ENCODE measurements around the gene HSPA12B.

HSPA12B gene

GRCh38 chr20:3759316-3759823 is 26.9 kb downstream of the HSPA12B start:
- Histone ChIP-seq H3K36me3 (ENCODE audit: control insufficient read depth, low read length) (peaks cover 19% of the 10 kb centered on the region), H3K27ac (ENCODE audit: low read depth, low read length) (no peak overlapping the region), H3K9me2 (replicated peaks; ENCODE audit: control insufficient read depth, low read length) (no peaks in the 10 kb centered on the region), H3K4me2 (ENCODE audit: low read length) (no peak overlapping the region), H3F3A (ENCODE audit: control insufficient read depth, insufficient read depth) (no peaks in the 10 kb centered on the region), H3K27me3 (ENCODE audit: control insufficient read depth, low read length) (no peaks in the 10 kb centered on the region), H3K79me2 (ENCODE audit: control insufficient read depth, low read length) (peaks cover 20% of the 10 kb centered on the region), H3K9me3 (ENCODE audit: control insufficient read depth, insufficient read depth, low read length) (no peaks in the 10 kb centered on the region), H4K20me1 (ENCODE audit: control insufficient read depth, insufficient read depth, low read depth, low read length) (no peaks in the 10 kb centered on the region), H3K4me3 (ENCODE audit: low read length) (no peak overlapping the region), H3K4me1 (ENCODE audit: control insufficient read depth, low read length) (no peaks in the 10 kb centered on the region)
- no peak for TF ChIP-seq EZH2phosphoT487 (IDR thresholded peaks at IDR 0.05; ENCODE audit: borderline replicate concordance, low read length)
- no peak for TF ChIP-seq CTCF (IDR thresholded peaks at IDR 0.05; ENCODE audit: low read depth, low read length, poor library complexity, severe bottlenecking)

- H3K4me3 ChIP-seq (ENCODE audit: low read length): no peak overlapping the region
- no peaks in the 10 kb centered on the region for H4K20me1 ChIP-seq (ENCODE audit: control insufficient read depth, insufficient read depth, low read depth, low read length)
- no peak overlapping the region for H3K4me2 ChIP-seq (ENCODE audit: low read length)
- no peaks in the 10 kb centered on the region for H3K9me2 ChIP-seq (replicated peaks; ENCODE audit: control insufficient read depth, low read length)
- no peak for TF ChIP-seq CTCF (IDR thresholded peaks at IDR 0.05; ENCODE audit: low read depth, low read length, poor library complexity, severe bottlenecking)
- no peak for TF ChIP-seq EZH2phosphoT487 (IDR thresholded peaks at IDR 0.05; ENCODE audit: borderline replicate concordance, low read length)
- H3K27ac ChIP-seq (ENCODE audit: low read depth, low read length): no peak overlapping the region
- no peaks in the 10 kb centered on the region for H3K27me3 ChIP-seq (ENCODE audit: control insufficient read depth, low read length)
- no peaks in the 10 kb centered on the region for H3F3A ChIP-seq (ENCODE audit: control insufficient read depth, insufficient read depth)
- no peaks in the 10 kb centered on the region for H3K9me3 ChIP-seq (ENCODE audit: control insufficient read depth, insufficient read depth, low read length)
- no peaks in the 10 kb centered on the region for H3K4me1 ChIP-seq (ENCODE audit: control insufficient read depth, low read length)
- H3K79me2 ChIP-seq (ENCODE audit: control insufficient read depth, low read length): peaks cover 25% of the 10 kb centered on the region
- H3K36me3 ChIP-seq (ENCODE audit: control insufficient read depth, low read length): peaks cover 19% of the 10 kb centered on the region
These were observed 27.4 kb downstream of the HSPA12B start for GRCh38 chr20:3759884-3760283.

- peaks cover 34% of the 10 kb centered on the region for H3K79me2 ChIP-seq (ENCODE audit: control insufficient read depth, low read length)
- H3K9me3 ChIP-seq (ENCODE audit: control insufficient read depth, insufficient read depth, low read length): no peaks in the 10 kb centered on the region
- H3K4me3 ChIP-seq (ENCODE audit: low read length): no peak overlapping the region
- no peak overlapping the region for H3K4me2 ChIP-seq (ENCODE audit: low read length)
- peaks cover 21% of the 10 kb centered on the region for H3K36me3 ChIP-seq (ENCODE audit: control insufficient read depth, low read length)
- no peak for TF ChIP-seq CTCF (IDR thresholded peaks at IDR 0.05; ENCODE audit: low read depth, low read length, poor library complexity, severe bottlenecking)
- no peak for TF ChIP-seq EZH2phosphoT487 (IDR thresholded peaks at IDR 0.05; ENCODE audit: borderline replicate concordance, low read length)
- no peak overlapping the region for H3K27ac ChIP-seq (ENCODE audit: low read depth, low read length)
- no peaks in the 10 kb centered on the region for H3F3A ChIP-seq (ENCODE audit: control insufficient read depth, insufficient read depth)
- H3K27me3 ChIP-seq (ENCODE audit: control insufficient read depth, low read length): no peaks in the 10 kb centered on the region
- H3K4me1 ChIP-seq (ENCODE audit: control insufficient read depth, low read length): peaks cover 8% of the 10 kb centered on the region
- H4K20me1 ChIP-seq (ENCODE audit: control insufficient read depth, insufficient read depth, low read depth, low read length): no peaks in the 10 kb centered on the region
- H3K9me2 ChIP-seq (replicated peaks; ENCODE audit: control insufficient read depth, low read length): no peaks in the 10 kb centered on the region
These were observed 28.3 kb downstream of the HSPA12B start for GRCh38 chr20:3760655-3761348.
